DMS53 treated with DMSO at 0.1 percent for 48 hours (cell line): ENCODE measurements around the gene REN.
A peak's percentile ranks its signal among the peaks of the same experiment; 100 is the strongest.

Experiments used
- DNase-seq: peaks from one replicate; lab custom pipeline; 2025; ENCODE audit not compliant: unreplicated experiment; lab: John Stamatoyannopoulos, UW

Gene REN

GRCh38 chr1:204166219-204166618 lies at the start of gene REN:
REN (minus strand) TSS chr1:204166337; CDS start chr1:204166293, 44 bp downstream.
- no peak for DNase-seq

- DNase-seq: peak; percentile 97
Observed at GRCh38 chr1:204213668-204214662, 47.8 kb upstream of the REN start, which contains the start of gene GOLT1A. GOLT1A (minus strand) TSS chr1:204213988; CDS start chr1:204213906, 82 bp downstream.

- DNase-seq: no peak
Observed at GRCh38 chr1:204212715-204213114, 46.6 kb upstream of the REN start.

GRCh38 chr1:204211046-204211445 lies 44.9 kb upstream of the REN start:
- DNase-seq: no peak

- peak; percentile 32 for DNase-seq
Observed at GRCh38 chr1:204207136-204207616, 41.0 kb upstream of the REN start.

GRCh38 chr1:204206121-204206520 lies 40.0 kb upstream of the REN start:
- no peak for DNase-seq

- DNase-seq: no peak
Observed at GRCh38 chr1:204205486-204205885, 39.3 kb upstream of the REN start.

- no peak for DNase-seq
Observed at GRCh38 chr1:204204944-204205343, 38.8 kb upstream of the REN start.

GRCh38 chr1:204203206-204203767 lies 37.1 kb upstream of the REN start:
- DNase-seq: no peak

GRCh38 chr1:204202481-204202880 lies 36.3 kb upstream of the REN start:
- no peak for DNase-seq

- DNase-seq: no peak
Observed at GRCh38 chr1:204201348-204202040, 35.4 kb upstream of the REN start.

- no peak for DNase-seq
Observed at GRCh38 chr1:204199579-204199978, 33.4 kb upstream of the REN start.

- DNase-seq: no peak
Observed at GRCh38 chr1:204198348-204199340, 32.5 kb upstream of the REN start.

- DNase-seq: no peak
Observed at GRCh38 chr1:204197068-204197467, 30.9 kb upstream of the REN start.

- no peak for DNase-seq
Observed at GRCh38 chr1:204196068-204196795, 30.1 kb upstream of the REN start, which contains the start of gene KISS1. KISS1 (minus strand) TSS chr1:204196491; CDS start chr1:204192876, 3,615 bp downstream.

- no peak for DNase-seq
Observed at GRCh38 chr1:204194771-204195170, 28.6 kb upstream of the REN start.

- DNase-seq: no peak
Observed at GRCh38 chr1:204194080-204194479, 27.9 kb upstream of the REN start.

- DNase-seq: no peak
Observed at GRCh38 chr1:204192589-204193352, 26.6 kb upstream of the REN start.

GRCh38 chr1:204192046-204192445 lies 25.9 kb upstream of the REN start:
- no peak for DNase-seq
